GM18508 (cell line): ENCODE data around the gene SLC1A2.

Source experiments
- ATAC-seq: cut with Tn5 transposase; IDR thresholded peaks from one replicate; pipeline ENCODE4 v1.9.1; 2021; ENCODE audit warnings: moderate number of reproducible peaks; ENCODE audit not compliant: insufficient read depth, unreplicated experiment

Gene SLC1A2

DNA sequence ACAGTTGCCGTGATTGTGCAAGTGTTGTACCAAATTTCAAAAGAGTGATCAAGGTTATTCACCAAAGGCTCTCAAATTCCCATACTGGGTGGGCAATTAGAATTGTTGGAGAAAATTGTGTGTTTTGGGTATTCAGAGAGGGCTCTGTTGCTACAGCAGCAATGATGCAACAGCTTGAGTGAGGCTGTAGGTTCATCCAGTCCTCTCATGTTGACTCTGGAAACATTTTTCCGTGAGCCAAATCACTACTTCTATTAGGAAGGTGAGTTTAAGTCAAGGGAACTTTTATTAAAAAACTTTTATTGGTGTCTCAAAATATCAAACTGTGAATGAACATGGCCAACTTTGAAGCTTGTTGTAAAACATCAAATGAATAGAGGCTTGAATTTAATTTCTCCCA lies 163.8 kb downstream of the SLC1A2 start:
- ATAC-seq, result no peak

DNA sequence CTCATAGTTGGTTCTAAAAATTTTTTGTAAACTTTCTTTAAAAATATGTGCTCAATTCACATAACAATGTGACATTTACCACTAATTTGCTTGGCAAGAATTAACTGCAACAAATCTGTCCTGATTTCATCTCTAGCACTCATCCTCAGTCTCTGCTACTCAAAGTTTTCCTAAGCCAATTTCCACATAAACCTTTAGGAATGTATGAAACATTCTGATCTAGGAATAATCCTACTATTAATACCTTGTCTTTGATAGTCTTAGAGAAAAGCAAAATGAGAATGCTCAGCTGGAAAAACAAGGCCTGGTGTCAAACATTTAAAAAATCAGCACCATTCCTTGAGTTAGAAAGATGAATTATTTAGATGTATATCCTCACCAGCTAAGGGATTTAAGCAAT lies 166.1 kb downstream of the SLC1A2 start:
- no peak for ATAC-seq

GRCh38 chr11:35250621-35251020 lies 168.7 kb downstream of the SLC1A2 start:
- no peak for ATAC-seq

- no peak for ATAC-seq
These were observed 169.2 kb downstream of the SLC1A2 start for GRCh38 chr11:35250192-35250591.

DNA sequence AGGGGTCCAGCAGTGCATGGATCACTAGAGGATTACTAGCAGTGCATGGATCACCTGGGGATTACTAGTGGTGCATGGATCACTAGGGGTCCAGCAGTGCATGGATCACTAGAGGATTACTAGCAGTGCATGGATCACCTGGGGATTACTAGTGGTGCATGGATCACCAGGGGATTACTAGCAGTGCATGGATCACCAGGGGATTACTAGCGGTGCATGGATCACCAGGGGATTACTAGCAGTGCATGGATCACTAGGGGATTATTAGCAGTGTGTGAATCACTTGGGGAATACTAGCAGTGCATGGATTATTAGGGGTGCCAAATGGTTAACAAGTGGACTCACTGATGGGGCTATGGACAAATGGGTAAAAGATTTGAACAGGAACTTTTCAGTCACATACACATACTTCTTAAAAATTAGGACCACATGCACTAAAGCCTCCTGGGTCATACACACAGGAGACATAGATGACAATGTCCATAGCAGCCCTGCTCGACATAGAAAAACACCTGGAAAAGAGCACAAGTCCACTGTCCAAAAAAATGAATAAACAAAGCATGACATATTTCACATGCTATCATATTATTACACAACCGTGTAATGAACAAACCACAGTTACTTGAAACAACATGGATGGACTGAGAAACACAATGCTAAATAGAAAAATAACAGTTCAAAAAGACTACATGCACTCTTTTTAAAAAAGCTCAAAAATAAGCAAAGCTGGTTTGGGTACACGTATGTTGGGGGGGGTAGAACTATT lies 170.6 kb downstream of the SLC1A2 start:
- ATAC-seq, result no peak

- no peak for ATAC-seq
These were observed 171.5 kb downstream of the SLC1A2 start for GRCh38 chr11:35247863-35248262.

DNA sequence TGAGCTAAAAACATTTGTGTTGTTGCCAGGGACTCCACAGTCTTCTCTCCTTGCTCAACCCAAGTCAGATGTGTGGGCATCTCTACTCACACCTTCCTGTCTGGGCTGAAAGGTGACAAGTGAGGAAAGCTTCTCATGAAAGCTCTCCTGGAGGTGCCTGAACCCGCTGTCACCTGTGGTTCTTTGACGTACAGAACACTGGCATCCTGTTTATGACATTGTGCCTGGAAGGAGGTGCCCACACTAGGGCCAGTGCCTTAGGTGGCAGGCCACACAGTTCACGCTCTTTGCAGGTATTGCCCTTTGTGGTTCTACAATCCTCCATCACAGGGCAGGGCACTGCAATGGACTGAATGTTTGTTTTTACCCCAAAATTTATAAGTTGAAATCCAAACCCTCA lies 171.9 kb downstream of the SLC1A2 start:
- ATAC-seq, result no peak

DNA sequence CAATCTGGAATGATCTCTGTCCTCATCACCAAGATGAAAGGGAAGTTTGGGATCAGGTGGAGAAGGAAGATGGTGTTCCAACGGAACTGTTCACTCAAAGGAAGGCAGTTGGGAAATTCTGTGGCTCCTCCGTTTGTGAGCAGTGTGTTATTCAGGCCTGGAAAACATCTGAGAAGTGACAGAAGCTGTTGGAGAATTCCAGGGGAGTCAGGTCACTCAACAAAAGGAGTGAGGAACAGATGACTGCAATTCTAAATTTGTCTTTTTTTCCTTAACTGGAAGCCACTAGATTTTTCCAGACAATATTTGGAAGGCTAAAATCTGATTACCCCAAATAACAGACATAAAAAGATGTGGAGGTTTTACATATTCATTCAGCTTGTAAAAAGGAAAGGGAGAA lies 172.6 kb downstream of the SLC1A2 start:
- no peak for ATAC-seq

GRCh38 chr11:35245786-35246185 lies 173.6 kb downstream of the SLC1A2 start:
- no peak for ATAC-seq

DNA sequence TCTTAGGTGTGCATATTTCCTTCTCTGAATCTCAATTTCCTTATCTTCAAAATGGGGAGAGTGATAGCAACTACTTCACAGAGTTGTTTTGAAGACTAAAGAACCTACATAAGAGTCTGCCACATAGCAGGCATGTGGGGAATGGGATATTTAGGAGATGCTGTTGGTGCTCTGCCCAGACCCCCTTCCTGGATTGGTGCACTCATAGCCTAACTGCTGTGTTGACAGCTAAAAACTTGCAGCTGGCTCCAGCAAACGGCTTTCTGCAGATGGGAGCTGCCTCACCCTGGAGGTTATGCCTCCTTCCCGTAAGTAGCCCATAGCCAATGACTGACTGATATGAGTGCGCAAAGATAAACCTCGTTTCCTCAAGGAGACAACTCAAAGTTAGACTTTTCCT lies 174.3 kb downstream of the SLC1A2 start:
- ATAC-seq, result no peak

GRCh38 chr11:35243774-35244173 lies 175.6 kb downstream of the SLC1A2 start:
- ATAC-seq, result no peak

DNA sequence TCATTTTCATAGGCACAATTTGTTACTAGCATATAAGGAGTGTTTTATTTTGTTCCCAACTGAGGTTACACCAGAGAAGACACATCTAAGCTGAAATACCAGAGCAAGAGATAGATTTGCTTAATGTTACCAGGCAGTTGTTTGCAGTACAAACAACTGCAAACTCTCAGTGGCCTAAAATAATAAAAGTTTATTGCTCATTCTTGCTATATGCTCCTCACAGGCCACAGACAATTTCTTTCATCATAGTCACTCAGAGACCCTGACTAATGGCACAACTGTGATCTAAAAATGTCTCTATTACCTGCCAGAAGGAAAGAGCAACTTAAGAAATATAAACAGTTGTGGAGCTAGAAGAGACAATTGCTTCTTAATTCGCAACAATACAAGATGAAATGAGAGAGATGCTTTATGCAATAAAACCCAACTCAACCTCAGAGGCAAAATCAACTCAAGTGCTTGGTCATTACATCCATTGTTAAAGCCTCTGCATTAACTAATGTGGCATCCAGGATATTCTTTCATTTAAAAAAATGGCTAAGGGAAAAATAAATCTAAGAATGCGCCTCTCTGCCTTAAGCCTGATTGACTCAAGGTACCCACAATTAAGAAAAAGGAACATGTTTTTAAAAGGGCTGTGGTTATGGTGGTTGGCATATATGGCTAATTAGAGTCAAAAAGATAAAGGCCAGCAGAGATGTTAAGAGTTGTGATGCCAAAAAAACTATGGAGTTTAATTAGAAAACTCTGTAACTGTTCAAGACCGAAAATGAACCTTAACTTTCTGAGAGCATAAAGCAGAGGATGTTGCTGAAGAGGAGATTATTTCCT lies 176.7 kb downstream of the SLC1A2 start:
- no peak for ATAC-seq

DNA sequence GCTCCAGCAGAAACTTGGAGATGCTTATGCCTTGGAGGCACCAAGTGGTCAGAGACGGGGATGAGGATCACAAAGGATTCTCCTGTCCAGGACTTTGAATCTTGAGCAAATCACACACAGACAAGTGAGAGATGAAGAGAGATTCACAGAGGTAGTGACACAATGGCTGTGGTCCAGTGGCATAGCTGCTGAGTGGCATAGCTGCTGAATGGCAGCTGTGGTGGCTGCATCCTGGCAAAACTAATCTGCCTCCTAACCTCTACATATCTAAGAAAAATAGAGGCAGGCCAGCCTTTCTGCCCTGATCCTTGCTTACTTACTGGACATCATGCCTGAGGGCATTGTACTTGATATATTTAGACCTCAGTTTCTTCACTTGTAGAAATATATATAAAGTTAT lies 177.8 kb downstream of the SLC1A2 start:
- no peak for ATAC-seq

- no peak for ATAC-seq
These were observed 178.3 kb downstream of the SLC1A2 start for GRCh38 chr11:35241083-35241482.

GRCh38 chr11:35239471-35240075 lies 179.8 kb downstream of the SLC1A2 start:
- no peak for ATAC-seq

DNA sequence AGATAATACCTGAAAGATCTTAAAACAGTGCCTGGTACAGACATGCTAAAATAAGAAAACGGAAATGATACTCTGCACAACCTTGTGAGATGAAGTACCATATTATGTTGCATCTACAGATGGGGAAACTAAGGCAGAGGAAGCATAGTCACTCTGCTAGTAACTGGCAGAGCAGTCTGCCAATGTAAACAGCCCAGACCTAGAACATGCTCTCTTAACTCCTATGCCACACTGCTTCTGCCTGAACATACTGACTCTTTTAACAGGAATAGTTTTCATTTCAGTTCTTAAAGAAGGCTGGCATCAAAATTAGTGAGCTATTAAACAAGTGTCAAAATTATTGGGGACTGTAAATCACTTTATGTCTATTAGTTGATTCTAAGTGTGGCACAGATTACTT lies 180.5 kb downstream of the SLC1A2 start:
- no peak for ATAC-seq

DNA sequence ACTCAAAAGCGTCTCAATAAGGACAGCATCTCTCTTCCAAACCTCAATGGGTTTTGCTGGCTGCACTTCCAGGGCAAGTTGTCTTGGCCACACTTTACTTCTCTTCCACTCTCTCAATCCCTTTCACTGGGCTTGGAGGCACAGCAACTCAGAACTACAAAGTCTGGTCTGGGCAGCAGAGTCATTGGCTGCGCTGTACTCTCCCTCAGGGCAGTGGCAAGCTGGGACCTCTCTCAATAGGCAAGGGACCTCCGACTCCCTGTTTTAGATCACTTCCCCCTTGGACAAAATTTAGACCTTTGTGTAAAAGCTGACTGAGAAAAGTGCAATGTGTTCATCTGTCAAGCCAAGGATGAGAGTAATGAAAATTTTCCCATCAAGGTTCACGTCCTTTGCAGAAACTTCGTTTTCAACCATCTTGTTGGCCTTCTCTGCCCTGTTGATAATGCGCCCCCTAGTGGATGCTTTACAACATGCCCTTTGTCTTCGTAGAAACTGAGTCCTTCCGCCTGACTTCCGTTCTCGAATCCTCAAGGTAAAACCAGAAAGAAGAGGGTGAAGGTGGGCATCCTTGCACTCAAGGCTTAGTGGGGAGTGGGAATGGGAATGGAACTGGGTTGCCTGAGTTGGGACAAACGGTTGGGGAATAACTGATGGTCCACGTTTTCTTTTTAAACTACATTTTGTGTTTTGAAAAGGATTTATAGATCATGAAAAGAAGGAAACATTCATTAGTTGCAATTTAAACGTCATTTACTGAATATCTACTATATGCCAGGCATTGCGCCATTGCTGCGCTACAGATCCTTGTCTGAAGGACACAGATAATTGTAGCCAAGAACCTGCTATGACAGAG lies 181.3 kb downstream of the SLC1A2 start:
- ATAC-seq, result no peak

DNA sequence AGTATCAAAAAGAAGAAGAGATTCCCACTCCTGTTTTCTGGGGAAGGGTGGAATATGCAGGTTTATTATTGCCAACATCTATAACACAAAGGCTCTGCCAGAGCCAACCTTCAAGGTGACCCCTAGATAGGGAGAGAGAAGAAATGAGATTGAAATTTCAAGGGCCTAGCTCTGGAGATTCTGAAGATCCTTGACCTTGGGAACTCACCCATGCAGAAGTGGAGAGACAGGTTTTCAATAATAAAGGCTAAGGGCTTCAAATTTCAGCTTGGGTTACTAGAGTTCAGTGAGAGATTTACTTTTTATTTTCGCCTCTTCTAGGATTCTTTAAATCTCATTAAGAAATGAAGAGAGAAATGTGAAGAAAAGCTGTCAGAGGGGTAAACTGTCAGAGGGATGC lies 182.0 kb downstream of the SLC1A2 start:
- ATAC-seq, result no peak

GRCh38 chr11:35236667-35237003 lies 182.7 kb downstream of the SLC1A2 start:
- no peak for ATAC-seq

DNA sequence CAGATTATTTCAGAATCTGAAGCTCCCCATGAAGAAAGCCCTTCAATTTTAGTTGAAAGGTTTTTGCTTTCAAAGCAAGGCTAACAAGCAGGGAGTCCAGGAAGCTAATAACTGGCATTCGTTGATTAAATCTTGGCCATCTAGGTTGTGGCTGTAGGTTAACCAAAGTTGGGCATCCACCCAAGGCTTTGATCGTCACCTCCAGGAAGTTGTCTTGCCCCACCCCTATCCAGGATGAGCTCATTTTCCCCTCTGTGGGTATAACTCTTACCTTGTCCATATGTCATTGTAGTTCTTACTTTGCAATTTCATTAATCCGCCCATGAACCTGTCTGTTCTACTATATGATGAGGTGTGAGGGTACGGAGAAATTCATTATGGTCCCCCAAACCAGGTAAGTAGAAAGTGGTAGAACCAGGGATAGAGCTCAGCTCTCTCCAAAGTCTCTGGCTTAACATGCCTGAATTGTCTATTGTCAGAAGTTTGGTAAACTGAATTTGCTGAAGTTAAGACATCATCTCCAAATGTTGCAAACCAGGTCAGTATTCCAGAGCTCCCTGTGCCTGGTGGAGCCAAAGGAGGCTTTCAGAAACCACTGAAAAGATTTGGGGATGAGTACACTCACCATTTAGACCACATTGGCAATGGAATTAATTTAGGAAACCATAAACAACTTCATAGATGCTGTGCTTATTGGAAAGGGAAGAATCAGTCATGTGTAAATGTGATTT lies 183.3 kb downstream of the SLC1A2 start:
- ATAC-seq, result no peak
